Coronary artery (tissue), 2 donors: Measurements from ENCODE around the gene MYOG.

Experiments used
- DNase-seq: peaks from one replicate; pipeline ENCODE4 v3.0.0-alpha.2; 2017; ENCODE audit warnings: low spot score
- H3K27ac ChIP-seq, 2 donors: fragments of 200-600 bp; sonication (generic); one replicate each; pipeline ENCODE4 v1.5.1; 2016 to 2019
- H3K4me3 ChIP-seq: fragments of 200-600 bp; sonication (generic); 2 replicates; pipeline ENCODE4 v1.5.1; 2016; ENCODE audit warnings: mild to moderate bottlenecking, moderate library complexity
- CTCF ChIP-seq: fragments of 200-600 bp; sonication (generic); IDR thresholded peaks from one replicate; pipeline ENCODE4 v1.5.1; 2019; ENCODE audit warnings: antibody characterized with exemption

MYOG gene

GRCh38 chr1:203124011-203124410 is 38.2 kb upstream of the MYOG start:
- Histone ChIP-seq H3K27ac (no peak overlapping the region), H3K4me3 (no peak overlapping the region)
- DNase-seq: peak; percentile 21
- TF ChIP-seq CTCF: no peak

GRCh38 chr1:203122159-203122558 is 36.3 kb upstream of the MYOG start:
- no peak overlapping the region for H3K27ac ChIP-seq
- TF ChIP-seq CTCF: no peak
- DNase-seq: peak; percentile 35

GRCh38 chr1:203121186-203122015 is 35.6 kb upstream of the MYOG start:
- TF ChIP-seq CTCF: no peak
- H3K27ac ChIP-seq: no peak overlapping the region
- peak; percentile 57 for DNase-seq
- H3K4me3 ChIP-seq: no peak overlapping the region

More at GRCh38 chr1:203122159-203122558, 36.3 kb upstream of the MYOG start:
- no peak overlapping the region for H3K4me3 ChIP-seq

GRCh38 chr1:203120325-203121153 is 34.7 kb upstream of the MYOG start:
- DNase-seq: peak; percentile 31
- Histone ChIP-seq H3K27ac (no peak overlapping the region), H3K4me3 (no peak overlapping the region)
- TF ChIP-seq CTCF: no peak

GRCh38 chr1:203117611-203118575 is 32.1 kb upstream of the MYOG start:
- DNase-seq: no peak
- TF ChIP-seq CTCF: peak; percentile 77
- Histone ChIP-seq H3K27ac (no peak overlapping the region), H3K4me3 (no peak overlapping the region)

- no peak for DNase-seq
- no peak for TF ChIP-seq CTCF
- H3K4me3 ChIP-seq: no peak overlapping the region
- no peak overlapping the region for H3K27ac ChIP-seq
These were observed 30.4 kb upstream of the MYOG start for GRCh38 chr1:203116091-203116820.
